K562 (cell line): Measurements from ENCODE around the gene TMC5. TPM values are rescaled to one million over a fixed set of nuclear protein-coding genes. Genes with fewer than 3 reads are reported as not detected.

Experiments
- ATAC-seq: fragments of 200-7000 bp; cut with Tn5 transposase; 3 replicates; pipeline ENCODE4 v1.9.1; 2020; ENCODE audit warnings: moderate library complexity
- BruUV-seq: library from RNA; stranded (reverse); fragments of 400-500 nt; replicated peaks from 2 replicates; lab custom pipeline; 2021; lab: Mats Ljungman, UMichigan
- CTCF ChIA-PET: fragments of 300-600 bp; formaldehyde crosslinking; extraction: SDS; loops from one replicate; lab custom pipeline; 2021; ENCODE audit warnings: low intra/inter-chr PET ratio; lab: Yijun Ruan, JAX
- POLR2A ChIA-PET: fragments of 300-600, 350-650 bp; sonication (Branson Sonifier 250); formaldehyde crosslinking; extraction: SDS; loops from one replicate; lab custom pipeline; 2021; ENCODE audit warnings: antibody characterized with exemption, inconsistent platforms; lab: Yijun Ruan, JAX
- DNase-seq, 4 experiments: peaks; one replicate each; pipeline versions ENCODE4 v3.0.0 to v3.0.0-alpha.2; 2011 to 2018; ENCODE audit warnings: low spot score in 3 of 4, mixed read lengths in 3 of 4; ENCODE audit errors: extremely low read depth in 1 of 4
- FAIRE-seq: peaks from 2 replicates; lab custom pipeline; 2011; peaks lifted over from hg19 to GRCh38; lab: Jason Lieb, UNC
- H2AFZ ChIP-seq: 2 replicates; pipeline ENCODE4 v1.6.0; 2011; ENCODE audit warnings: low read depth, low read length, control low read depth, inconsistent platforms
- H3K27ac ChIP-seq: fragments of 200-600 bp; 3 replicates; pipeline ENCODE4 v1.8.0; 2011; ENCODE audit warnings: low read depth, mild to moderate bottlenecking, control low read depth, inconsistent platforms, low read length, moderate library complexity, mixed read lengths; ENCODE audit errors: extremely low read depth
- H3K27me3 ChIP-seq, 2 experiments: fragments of 300-600 bp in 1 of 2; 2 replicates in 1 of 2; 3 replicates in 1 of 2; pipeline versions ENCODE4 v1.6.0 to v1.8.0; 2011; ENCODE audit warnings: inconsistent platforms in 2 of 2, low read length in 2 of 2, mild to moderate bottlenecking in 1 of 2, mixed read lengths in 1 of 2, moderate library complexity in 1 of 2; ENCODE audit not compliant: control insufficient read depth in 2 of 2, insufficient read depth in 2 of 2
- H3K36me3 ChIP-seq: fragments of 300-600 bp; 3 replicates; pipeline ENCODE4 v1.8.0; 2011; ENCODE audit warnings: mild to moderate bottlenecking, low read length, inconsistent platforms; ENCODE audit not compliant: control insufficient read depth, insufficient read depth
- H3K4me1 ChIP-seq, 2 experiments: fragments of 200-600 bp in 1 of 2; replicated peaks in 1 of 2; 2 replicates in 1 of 2; 3 replicates in 1 of 2; pipeline versions ENCODE4 v1.5.1 to v1.8.0; 2011; ENCODE audit warnings: inconsistent platforms in 2 of 2, low read length in 2 of 2, mild to moderate bottlenecking in 1 of 2, mixed read lengths in 1 of 2, moderate library complexity in 1 of 2; ENCODE audit not compliant: control insufficient read depth in 2 of 2, insufficient read depth in 2 of 2
- H3K4me2 ChIP-seq: 2 replicates; pipeline ENCODE4 v1.6.1; 2011; ENCODE audit warnings: low read length, control low read depth, inconsistent platforms, mixed read lengths; ENCODE audit not compliant: insufficient read depth
- H3K4me3 ChIP-seq: fragments of 200-600 bp; sonication (generic), shearing (Covaris generic); 2 replicates; pipeline ENCODE4 v1.5.1; 2016; ENCODE audit warnings: control low read depth, inconsistent platforms
- H3K79me2 ChIP-seq: fragments of 200-600 bp; 3 replicates; pipeline ENCODE4 v1.8.0; 2011; ENCODE audit warnings: low read length, inconsistent platforms; ENCODE audit not compliant: control insufficient read depth, insufficient read depth
- H3K9ac ChIP-seq, 2 experiments: 2 replicates each; pipeline versions ENCODE4 v1.6.0 to v1.6.1; 2011; ENCODE audit warnings: low read depth in 2 of 2, low read length in 2 of 2, control low read depth in 1 of 2, inconsistent platforms in 1 of 2, mild to moderate bottlenecking in 1 of 2, mixed read lengths in 1 of 2; ENCODE audit not compliant: insufficient read depth in 1 of 2
- H3K9me1 ChIP-seq: one replicate; pipeline ENCODE4 v1.6.0; 2011; ENCODE audit warnings: inconsistent platforms, mild to moderate bottlenecking, low read length, moderate library complexity; ENCODE audit not compliant: control insufficient read depth, insufficient read depth
- H3K9me3 ChIP-seq: replicated peaks from 2 replicates; pipeline ENCODE4 v1.5.1; 2011; ENCODE audit warnings: low read depth, low read length, inconsistent platforms; ENCODE audit not compliant: control insufficient read depth, insufficient read depth
- H4K20me1 ChIP-seq: replicated peaks from 2 replicates; pipeline ENCODE4 v1.6.1; 2011; ENCODE audit warnings: low read length, inconsistent platforms, mixed read lengths; ENCODE audit not compliant: control insufficient read depth, insufficient read depth
- CBX5 ChIP-seq: IDR thresholded peaks from 2 replicates; pipeline ENCODE4 v1.6.1; 2014; ENCODE audit warnings: low read depth, borderline replicate concordance
- FOXJ2 ChIP-seq: fragments of 200-800 bp; sonication (Bioruptor generic); IDR thresholded peaks from 2 replicates; pipeline ENCODE4 v1.6.1; 2016; ENCODE audit warnings: missing genetic modification characterization, missing compliant biosample characterization
- HDGF ChIP-seq: fragments of 450-650 bp; IDR thresholded peaks from 2 replicates; pipeline ENCODE4 v1.6.1; 2016
- MITF ChIP-seq: IDR thresholded peaks from 2 replicates; pipeline ENCODE4 v1.6.1; 2014; ENCODE audit warnings: antibody characterized with exemption
- RAD51 ChIP-seq: fragments of 450-650 bp; IDR thresholded peaks from 2 replicates; pipeline ENCODE4 v1.7.1; 2016; ENCODE audit warnings: low read depth, mild to moderate bottlenecking, borderline replicate concordance
- SMAD1 ChIP-seq: fragments of 150-350 bp; IDR thresholded peaks from 2 replicates; pipeline ENCODE4 v1.6.1; 2014; ENCODE audit warnings: low read length, low read depth; ENCODE audit not compliant: partially characterized antibody
- SMAD4 ChIP-seq: fragments of 250-450 bp; sonication (Bioruptor Pico); conservative IDR thresholded peaks from 2 replicates; pipeline ENCODE4 v1.8.0; 2021; ENCODE audit warnings: inconsistent platforms, mild to moderate bottlenecking, moderate library complexity
- WHSC1 ChIP-seq: IDR thresholded peaks from one replicate; pipeline ENCODE4 v1.6.1; 2012; ENCODE audit warnings: low read length, control low read depth, inconsistent platforms
- ZNF41 ChIP-seq: fragments of 250-450 bp; sonication (Bioruptor Pico); conservative IDR thresholded peaks from 2 replicates; pipeline ENCODE4 v1.4.0; 2020; ENCODE audit warnings: mild to moderate bottlenecking
- WGBS: fragments of 100-300 bp; shearing (Covaris generic); methylation state at CpG from one replicate; pipeline ENCODE4 v1.1.6; 2016; ENCODE audit warnings: low coverage, mixed read lengths; ENCODE audit not compliant: insufficient coverage; ENCODE audit errors: missing lambda C conversion rate; 5-methylcytosine and 5-hydroxymethylcytosine counted together
- in situ Hi-C: fragments of 300-500 bp; cut with MboI; formaldehyde crosslinking; loops from 4 replicates; pipeline ENCODE4 v1.15.0; 2018; ENCODE audit warnings: inconsistent platforms, mixed read lengths
- intact Hi-C: fragments of 100-400 bp; cut with micrococcal nuclease; formaldehyde crosslinking; loops from 2 replicates; pipeline ENCODE4 v1.14.2; 2022
- polyA plus RNA-seq, 8 experiments: library from polyadenylated mRNA; depleted of rRNA in 4 of 8; stranded (reverse) in 5 of 8; unstranded in 3 of 8; fragments of >200 nt; fragmentation: Nextera tagmentation in 2 of 8; fragmentation: Illumina TruSeq in 1 of 8; extraction: Ambion mirVana in 2 of 8; extraction: Trizol in 1 of 8; gene quantifications; 2 replicates each; pipeline versions ENCODE4 v1.2.1 to v1.2.3, GENCODE V29; 2011 to 2014; ENCODE audit warnings: inconsistent platforms in 1 of 8, missing spikeins in 1 of 8
- total RNA-seq, 7 experiments: library from RNA; depleted of rRNA in 6 of 7; stranded (reverse); fragments of >200 nt in 6 of 7; fragmentation: Illumina TruSeq in 2 of 7; extraction: Trizol in 2 of 7; gene quantifications; 2 replicates each; pipeline versions ENCODE4 v1.2.1 to v1.2.3, GENCODE V29; 2011 to 2021; ENCODE audit warnings: low replicate concordance in 1 of 7
- TF ChIP-seq, protein P1 (sequence below): sonication (generic); formaldehyde crosslinking; IDR thresholded peaks from 2 replicates; pipeline ENCODE4 v1.8.0; 2023; ENCODE audit warnings: mild to moderate bottlenecking, missing genetic modification reagents
- TF ChIP-seq, protein P2 (sequence below): fragments of 250-450 bp; sonication (Bioruptor Pico); IDR thresholded peaks from 2 replicates; pipeline ENCODE4 v1.8.0; 2022; ENCODE audit warnings: moderate library complexity, mild to moderate bottlenecking, inconsistent platforms
- TF ChIP-seq, protein P3 (sequence below), 2 experiments: fragments of 450-650 bp; IDR thresholded peaks; 2 replicates each; pipeline ENCODE4 v1.6.1; 2018; ENCODE audit warnings: mild to moderate bottlenecking in 2 of 2, low read depth in 1 of 2; ENCODE audit not compliant: partially characterized antibody in 2 of 2

The TMC5 gene
- total and polyA plus RNA-seq, 9 of the 15 experiments (the other 6 are each of a cell fraction or from before 2014, with no cell fraction given) = 0.83 to 2.6 (median 1.6) TPM

GRCh38 chr16:19450186-19450585 is 32.5 kb downstream of the TMC5 start (continued):
- TF ChIP-seq, protein P1, sequence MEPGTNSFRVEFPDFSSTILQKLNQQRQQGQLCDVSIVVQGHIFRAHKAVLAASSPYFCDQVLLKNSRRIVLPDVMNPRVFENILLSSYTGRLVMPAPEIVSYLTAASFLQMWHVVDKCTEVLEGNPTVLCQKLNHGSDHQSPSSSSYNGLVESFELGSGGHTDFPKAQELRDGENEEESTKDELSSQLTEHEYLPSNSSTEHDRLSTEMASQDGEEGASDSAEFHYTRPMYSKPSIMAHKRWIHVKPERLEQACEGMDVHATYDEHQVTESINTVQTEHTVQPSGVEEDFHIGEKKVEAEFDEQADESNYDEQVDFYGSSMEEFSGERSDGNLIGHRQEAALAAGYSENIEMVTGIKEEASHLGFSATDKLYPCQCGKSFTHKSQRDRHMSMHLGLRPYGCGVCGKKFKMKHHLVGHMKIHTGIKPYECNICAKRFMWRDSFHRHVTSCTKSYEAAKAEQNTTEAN (CRISPR knock-in tag) = no peak
- TF ChIP-seq, all 486 proteins: peak for 2

- intact Hi-C loops = no loop called here
- ChIA-PET POLR2A (interaction anchor here (0.6 to 1.1 kb wide), 4 partner anchors 11 to 503 kb away, joined by 3 to 7 read pairs (median 4); no protein-coding TSS in a partner anchor), CTCF (no interaction called here)
- TF ChIP-seq RAD51 (peak; percentile 84), FOXJ2 (tag) (no peak), HDGF (no peak), ZNF41 (CRISPR knock-in tag) (no peak), SMAD1 (no peak), WHSC1 (no peak), CBX5 (no peak), SMAD4 (0 out of 2 replicates have a peak, but pooled peaks have one; percentile 15), MITF (no peak)
- TF ChIP-seq, protein P2, sequence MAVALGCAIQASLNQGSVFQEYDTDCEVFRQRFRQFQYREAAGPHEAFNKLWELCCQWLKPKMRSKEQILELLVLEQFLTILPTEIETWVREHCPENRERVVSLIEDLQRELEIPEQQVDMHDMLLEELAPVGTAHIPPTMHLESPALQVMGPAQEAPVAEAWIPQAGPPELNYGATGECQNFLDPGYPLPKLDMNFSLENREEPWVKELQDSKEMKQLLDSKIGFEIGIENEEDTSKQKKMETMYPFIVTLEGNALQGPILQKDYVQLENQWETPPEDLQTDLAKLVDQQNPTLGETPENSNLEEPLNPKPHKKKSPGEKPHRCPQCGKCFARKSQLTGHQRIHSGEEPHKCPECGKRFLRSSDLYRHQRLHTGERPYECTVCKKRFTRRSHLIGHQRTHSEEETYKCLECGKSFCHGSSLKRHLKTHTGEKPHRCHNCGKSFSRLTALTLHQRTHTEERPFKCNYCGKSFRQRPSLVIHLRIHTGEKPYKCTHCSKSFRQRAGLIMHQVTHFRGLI (CRISPR knock-in tag) = no peak
- TF ChIP-seq, protein P3, sequence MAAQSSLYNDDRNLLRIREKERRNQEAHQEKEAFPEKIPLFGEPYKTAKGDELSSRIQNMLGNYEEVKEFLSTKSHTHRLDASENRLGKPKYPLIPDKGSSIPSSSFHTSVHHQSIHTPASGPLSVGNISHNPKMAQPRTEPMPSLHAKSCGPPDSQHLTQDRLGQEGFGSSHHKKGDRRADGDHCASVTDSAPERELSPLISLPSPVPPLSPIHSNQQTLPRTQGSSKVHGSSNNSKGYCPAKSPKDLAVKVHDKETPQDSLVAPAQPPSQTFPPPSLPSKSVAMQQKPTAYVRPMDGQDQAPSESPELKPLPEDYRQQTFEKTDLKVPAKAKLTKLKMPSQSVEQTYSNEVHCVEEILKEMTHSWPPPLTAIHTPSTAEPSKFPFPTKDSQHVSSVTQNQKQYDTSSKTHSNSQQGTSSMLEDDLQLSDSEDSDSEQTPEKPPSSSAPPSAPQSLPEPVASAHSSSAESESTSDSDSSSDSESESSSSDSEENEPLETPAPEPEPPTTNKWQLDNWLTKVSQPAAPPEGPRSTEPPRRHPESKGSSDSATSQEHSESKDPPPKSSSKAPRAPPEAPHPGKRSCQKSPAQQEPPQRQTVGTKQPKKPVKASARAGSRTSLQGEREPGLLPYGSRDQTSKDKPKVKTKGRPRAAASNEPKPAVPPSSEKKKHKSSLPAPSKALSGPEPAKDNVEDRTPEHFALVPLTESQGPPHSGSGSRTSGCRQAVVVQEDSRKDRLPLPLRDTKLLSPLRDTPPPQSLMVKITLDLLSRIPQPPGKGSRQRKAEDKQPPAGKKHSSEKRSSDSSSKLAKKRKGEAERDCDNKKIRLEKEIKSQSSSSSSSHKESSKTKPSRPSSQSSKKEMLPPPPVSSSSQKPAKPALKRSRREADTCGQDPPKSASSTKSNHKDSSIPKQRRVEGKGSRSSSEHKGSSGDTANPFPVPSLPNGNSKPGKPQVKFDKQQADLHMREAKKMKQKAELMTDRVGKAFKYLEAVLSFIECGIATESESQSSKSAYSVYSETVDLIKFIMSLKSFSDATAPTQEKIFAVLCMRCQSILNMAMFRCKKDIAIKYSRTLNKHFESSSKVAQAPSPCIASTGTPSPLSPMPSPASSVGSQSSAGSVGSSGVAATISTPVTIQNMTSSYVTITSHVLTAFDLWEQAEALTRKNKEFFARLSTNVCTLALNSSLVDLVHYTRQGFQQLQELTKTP (IDR thresholded peaks at IDR 0.05; ENCODE audit: low read depth in 1 of 2, partially characterized antibody in 2 of 2) = no peak
Measured at GRCh38 chr16:19458722-19459379, 41.2 kb downstream of the TMC5 start.

More at GRCh38 chr16:19458722-19459379, 41.2 kb downstream of the TMC5 start:
- Histone ChIP-seq H3K9me1 (no peaks in the 10 kb centered on the region), H3K36me3 (no peaks in the 10 kb centered on the region), H3K9ac (no peak overlapping the region; a peak in 1 of 4 replicates), H3K4me1 (no peaks in the 10 kb centered on the region), H3K4me3 (no peak overlapping the region), H3K4me2 (peak overlapping the region; percentile 43), H4K20me1 (no peaks in the 10 kb centered on the region), H2AFZ (peak overlapping the region; percentile 82), H3K9me3 (no peaks in the 10 kb centered on the region), H3K27ac (no peak overlapping the region), H3K79me2 (no peaks in the 10 kb centered on the region), H3K27me3 (no peaks in the 10 kb centered on the region)
- DNase-seq (peak in 2 of 4 experiments; percentile 26 to 34), ATAC-seq (peak; percentile 97), FAIRE-seq (no peak)
- BruUV-seq = no TSS peak
- in situ Hi-C loops = no loop called here
- WGBS = 34% methylated on average over 8 of the region's 9 CpGs
